Right lobe of liver (tissue), 6 donors: ENCODE results near the gene PHKB. TPM values are rescaled to one million over a fixed set of nuclear protein-coding genes. Genes with fewer than 3 reads are reported as not detected.

Experiments used
- ATAC-seq, 4 donors: fragments of 200-7000 bp; cut with Tn5 transposase; one replicate each; pipeline ENCODE4 v1.9.1; 2020; ENCODE audit warnings: mild to moderate bottlenecking in 4 of 4, moderate library complexity in 4 of 4
- DNase-seq, 3 donors: peaks; one replicate each; pipeline ENCODE4 v3.0.0-alpha.2; 2020
- H3K27ac ChIP-seq, 3 donors: fragments of 200-600 bp; one replicate each; pipeline ENCODE4 v1.8.0; 2022
- H3K27me3 ChIP-seq, 2 donors: fragments of 200-600 bp; one replicate each; pipeline ENCODE4 v1.8.0; 2022
- H3K36me3 ChIP-seq, 4 donors: fragments of 200-600 bp; sonication (generic) in 1 of 4; one replicate each; pipeline versions ENCODE4 v1.5.1 to v1.8.0; 2017 to 2022; ENCODE audit warnings: control low read depth in 1 of 4
- H3K4me1 ChIP-seq, 4 donors: fragments of 200-600 bp; sonication (generic) in 1 of 4; one replicate each; pipeline versions ENCODE4 v1.5.1 to v1.8.0; 2017 to 2022; ENCODE audit warnings: control low read depth in 1 of 4
- H3K4me3 ChIP-seq, 3 donors: fragments of 200-600 bp; one replicate each; pipeline ENCODE4 v1.8.0; 2022
- H3K9me3 ChIP-seq, 4 donors: fragments of 200-600 bp; sonication (generic) in 1 of 4; one replicate each; pipeline versions ENCODE4 v1.5.1 to v1.8.0; 2017 to 2022; ENCODE audit warnings: control low read depth in 1 of 4
- CTCF ChIP-seq, 4 donors: fragments of 200-600 bp in 3 of 4; fragments of 450-650 bp in 1 of 4; IDR thresholded peaks; one replicate each; pipeline versions ENCODE4 v1.5.1 to v1.8.0; 2016 to 2022; ENCODE audit warnings: antibody characterized with exemption in 4 of 4, mild to moderate bottlenecking in 2 of 4
- POLR2A ChIP-seq: fragments of 450-650 bp; IDR thresholded peaks from one replicate; pipeline ENCODE4 v1.6.1; 2017; ENCODE audit warnings: antibody characterized with exemption, mild to moderate bottlenecking
- WGBS: methylation state at CpG from one replicate; pipeline ENCODE4 v1.1.6; 2018; ENCODE audit warnings: low coverage, low lambda C conversion rate; ENCODE audit not compliant: insufficient coverage; ENCODE audit errors: missing lambda C conversion rate; 5-methylcytosine and 5-hydroxymethylcytosine counted together
- intact Hi-C, 2 donors: fragments of 100-400 bp; cut with DNase I; formaldehyde crosslinking; loops; one replicate each; pipeline versions ENCODE4 v1.11.2 to v1.14.1; 2022
- total RNA-seq, 6 experiments: library from RNA; depleted of rRNA in 2 of 6; stranded (reverse); fragments of >200 nt in 2 of 6; fragmentation: NEBNext Ultra II Directional in 3 of 6; extraction: Animal tissue kit (Norgen Biotek cat#: 25700) in 3 of 6; gene quantifications; one replicate each; pipeline versions ENCODE4 v1.1.0 to v1.2.4, GENCODE V29; 2016 to 2023
- donor health status: DM: no; HTN: yes; CAD: no.
- donor health status: DM: no; HTN: no; CAD: no.
- donor health status: DM: no; HTN: no; CAD: no.
- donor health status: DM: no; HTN: yes; CAD: no.
- donor health status: DM: no; HTN: yes; CAD: no.

Gene PHKB
- total RNA-seq, 6 experiments from 2014 or later: 28.9 to 45.3 (median 35.4) TPM

- no peaks in the 10 kb centered on the region for H3K36me3 ChIP-seq
- no peaks in the 10 kb centered on the region for H3K27me3 ChIP-seq
- H3K27ac ChIP-seq: no peak overlapping the region
- no peak overlapping the region for H3K4me3 ChIP-seq
- H3K9me3 ChIP-seq: no peaks in the 10 kb centered on the region
- DNase-seq (no peak), ATAC-seq (no peak)
- intact Hi-C loops: no loop called here
- no peak for TF ChIP-seq CTCF (IDR thresholded peaks at IDR 0.05)
- TF ChIP-seq POLR2A: no peak
- no peaks in the 10 kb centered on the region for H3K4me1 ChIP-seq
Measured at GRCh38 chr16:47634727-47635126, 173.6 kb downstream of the PHKB start.

GRCh38 chr16:47636501-47637099 is 175.5 kb downstream of the PHKB start:
- Histone ChIP-seq H3K4me3 (no peak overlapping the region), H3K27me3 (no peaks in the 10 kb centered on the region), H3K36me3 (no peaks in the 10 kb centered on the region), H3K27ac (no peak overlapping the region), H3K4me1 (no peaks in the 10 kb centered on the region), H3K9me3 (no peaks in the 10 kb centered on the region)
- intact Hi-C loops: no loop called here
- WGBS: 53% methylated on average over 2 of the region's 13 CpGs
- TF ChIP-seq POLR2A (no peak), CTCF (IDR thresholded peaks at IDR 0.05) (no peak)
- no peak for ATAC-seq
- DNase-seq: no peak

- WGBS: 88% methylated on average over 1 of the region's 1 CpG
Measured at GRCh38 chr16:47638175-47638574, 177.0 kb downstream of the PHKB start.

GRCh38 chr16:47640661-47641060 is 179.5 kb downstream of the PHKB start:
- Histone ChIP-seq H3K4me1 (no peaks in the 10 kb centered on the region), H3K4me3 (no peak overlapping the region), H3K27ac (no peak overlapping the region), H3K9me3 (no peaks in the 10 kb centered on the region), H3K36me3 (no peaks in the 10 kb centered on the region), H3K27me3 (no peaks in the 10 kb centered on the region)
- 80% methylated on average over 3 of the region's 3 CpGs for WGBS
- ATAC-seq (no peak), DNase-seq (no peak)
- no peak for TF ChIP-seq POLR2A
- intact Hi-C loops: no loop called here

More at GRCh38 chr16:47638175-47638574, 177.0 kb downstream of the PHKB start:
- no peak for DNase-seq
- no peaks in the 10 kb centered on the region for H3K27me3 ChIP-seq
- H3K27ac ChIP-seq: no peak overlapping the region
- H3K36me3 ChIP-seq: no peaks in the 10 kb centered on the region
- no peak for ATAC-seq
- intact Hi-C loops: no loop called here
- no peaks in the 10 kb centered on the region for H3K4me1 ChIP-seq
- H3K9me3 ChIP-seq: no peaks in the 10 kb centered on the region
- no peak for TF ChIP-seq CTCF (IDR thresholded peaks at IDR 0.05)
- no peak for TF ChIP-seq POLR2A
- no peak overlapping the region for H3K4me3 ChIP-seq

GRCh38 chr16:47643323-47644000 is 182.3 kb downstream of the PHKB start:
- no peaks in the 10 kb centered on the region for H3K4me1 ChIP-seq
- ATAC-seq (no peak), DNase-seq (no peak)
- H3K4me3 ChIP-seq: no peak overlapping the region
- no peaks in the 10 kb centered on the region for H3K9me3 ChIP-seq
- no peak overlapping the region for H3K27ac ChIP-seq
- peaks cover 0 to 3% (median 0%) of the 10 kb centered on the region in 4 donors for H3K36me3 ChIP-seq
- H3K27me3 ChIP-seq: no peaks in the 10 kb centered on the region
- TF ChIP-seq CTCF (IDR thresholded peaks at IDR 0.05): no peak
- no peak for TF ChIP-seq POLR2A
- intact Hi-C loops: no loop called here
- WGBS: 78% methylated on average over 4 of the region's 4 CpGs
